HG03439 (cell line): Measurements from ENCODE around the gene ITGB5.
"Not testable (repeated sequence)": the region's sequence is repeated elsewhere in the genome, so short reads cannot be mapped to it uniquely, and the experiment has no call there.

Source experiments
- ATAC-seq: cut with Tn5 transposase; IDR thresholded peaks from one replicate; pipeline ENCODE4 v1.9.1; 2021; ENCODE audit warnings: mild to moderate bottlenecking, moderate library complexity; ENCODE audit not compliant: unreplicated experiment

Gene ITGB5

DNA sequence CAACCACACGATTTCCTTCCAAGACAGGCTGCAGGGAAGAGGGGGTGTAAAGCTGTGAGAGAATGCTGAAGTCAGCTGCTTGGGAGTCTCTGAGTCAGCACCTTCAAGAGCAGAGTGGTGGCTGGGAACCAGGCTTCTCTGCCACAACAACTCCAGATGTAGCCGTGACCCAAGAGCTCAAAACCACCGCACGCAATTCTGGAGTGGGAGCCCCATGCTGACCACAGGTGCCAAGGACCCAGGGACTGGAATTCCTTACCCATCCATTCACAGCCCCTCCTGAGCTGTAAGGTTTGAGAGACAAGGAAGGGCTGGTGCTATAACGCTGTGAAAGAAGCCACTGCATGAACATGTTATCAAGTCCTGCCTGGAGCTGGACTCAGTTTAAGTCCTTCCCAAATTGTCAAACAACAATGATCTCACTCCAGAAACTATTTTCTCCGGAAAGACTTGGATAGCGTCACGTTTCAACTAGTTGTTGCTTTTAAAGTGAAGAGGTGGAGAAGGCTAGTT lies 95.5 kb downstream of the ITGB5 start:
- ATAC-seq: no peak

DNA sequence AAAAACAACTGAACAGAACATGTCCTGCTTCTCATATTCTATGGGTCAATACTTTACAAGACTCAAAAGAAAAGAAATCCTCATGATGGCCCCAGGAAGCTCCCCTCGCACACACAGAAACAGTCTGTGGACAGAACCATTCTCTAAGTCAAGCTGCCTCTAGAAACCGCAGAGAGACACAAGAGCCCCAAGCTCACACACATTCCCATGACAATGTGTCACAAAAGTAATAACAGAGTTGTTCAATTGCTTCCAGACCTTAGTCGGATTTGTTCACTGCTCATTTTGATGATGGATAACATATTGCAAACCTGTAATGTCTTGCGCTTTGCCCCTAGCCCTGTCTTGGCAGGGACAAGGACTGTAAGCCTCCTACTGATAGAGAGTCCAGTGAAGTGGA lies 96.0 kb downstream of the ITGB5 start:
- no peak for ATAC-seq

DNA sequence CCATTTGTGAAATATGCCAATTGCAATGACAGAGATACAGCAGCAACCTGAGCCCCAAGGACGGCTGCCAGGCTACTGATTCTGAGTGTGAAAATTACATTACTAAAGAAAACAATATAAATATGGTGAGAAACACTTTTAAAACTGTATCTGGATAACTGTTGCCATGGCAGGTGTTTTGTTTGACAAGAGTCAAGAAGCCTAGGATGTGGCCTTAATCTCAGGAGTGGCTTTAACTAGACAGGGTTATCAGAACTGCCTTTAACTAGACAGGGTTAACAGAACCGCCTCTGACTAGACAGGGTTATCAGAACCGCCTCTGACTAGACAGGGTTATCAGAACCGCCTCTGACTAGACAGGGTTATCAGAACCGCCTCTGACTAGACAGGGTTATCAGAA lies 98.1 kb downstream of the ITGB5 start:
- ATAC-seq: not testable (repeated sequence)

DNA sequence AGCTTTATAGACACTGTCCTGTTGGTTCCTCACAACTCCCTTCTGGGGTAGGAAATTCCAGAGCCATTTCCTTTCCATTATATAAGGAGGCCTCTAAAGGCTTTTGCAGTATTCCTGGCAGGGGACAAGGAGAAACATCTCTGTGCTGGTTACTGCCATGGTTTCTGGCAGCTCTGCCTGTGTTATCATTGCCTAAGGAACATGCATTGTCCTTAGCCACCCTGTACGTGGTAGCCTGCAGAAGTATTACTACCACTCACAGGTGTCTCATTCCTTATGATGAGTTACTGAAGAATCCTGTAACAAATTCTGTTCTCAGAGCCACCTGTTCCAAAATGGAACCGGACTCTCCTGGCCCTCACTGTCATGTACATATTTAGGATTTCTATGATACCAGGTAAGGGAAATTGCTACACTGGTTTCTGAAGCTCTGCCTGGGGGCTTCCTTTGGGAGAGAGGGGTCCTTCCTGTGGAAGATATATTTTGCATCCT lies 98.9 kb downstream of the ITGB5 start:
- ATAC-seq: no peak

DNA sequence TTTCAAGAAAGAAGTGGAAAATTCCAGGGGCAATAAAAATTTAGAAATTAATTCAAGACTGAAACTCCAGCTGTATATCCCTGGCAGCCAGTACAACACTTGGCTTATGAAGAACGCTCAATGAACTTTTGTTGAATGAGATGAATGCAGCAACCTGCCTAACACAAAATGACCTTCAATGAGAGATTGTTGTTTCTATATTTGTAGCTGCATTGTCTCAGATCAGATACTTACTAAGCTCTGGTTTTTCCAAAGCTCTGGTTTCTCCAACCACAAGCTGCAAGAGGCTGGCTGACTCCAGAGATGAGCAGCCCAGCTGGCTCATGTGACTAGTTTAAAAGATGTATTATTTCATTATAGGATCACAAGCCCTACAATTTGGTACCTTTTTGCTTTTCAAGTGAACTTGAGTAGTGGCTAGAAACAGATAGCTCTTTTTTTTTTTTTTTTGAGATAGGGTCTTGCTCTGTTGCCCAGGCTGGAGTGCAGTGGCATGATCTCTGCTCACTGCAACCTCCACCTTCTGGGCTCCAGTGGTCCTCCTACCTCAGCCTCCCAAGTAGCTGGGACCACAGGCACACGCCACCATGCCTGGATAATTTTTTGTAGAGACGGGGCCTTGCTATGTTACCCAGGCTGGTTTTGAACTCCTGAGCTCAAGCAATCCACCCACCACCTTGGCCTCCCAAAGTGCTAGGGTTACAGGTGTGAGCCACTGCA lies 99.5 kb downstream of the ITGB5 start:
- ATAC-seq: no peak

DNA sequence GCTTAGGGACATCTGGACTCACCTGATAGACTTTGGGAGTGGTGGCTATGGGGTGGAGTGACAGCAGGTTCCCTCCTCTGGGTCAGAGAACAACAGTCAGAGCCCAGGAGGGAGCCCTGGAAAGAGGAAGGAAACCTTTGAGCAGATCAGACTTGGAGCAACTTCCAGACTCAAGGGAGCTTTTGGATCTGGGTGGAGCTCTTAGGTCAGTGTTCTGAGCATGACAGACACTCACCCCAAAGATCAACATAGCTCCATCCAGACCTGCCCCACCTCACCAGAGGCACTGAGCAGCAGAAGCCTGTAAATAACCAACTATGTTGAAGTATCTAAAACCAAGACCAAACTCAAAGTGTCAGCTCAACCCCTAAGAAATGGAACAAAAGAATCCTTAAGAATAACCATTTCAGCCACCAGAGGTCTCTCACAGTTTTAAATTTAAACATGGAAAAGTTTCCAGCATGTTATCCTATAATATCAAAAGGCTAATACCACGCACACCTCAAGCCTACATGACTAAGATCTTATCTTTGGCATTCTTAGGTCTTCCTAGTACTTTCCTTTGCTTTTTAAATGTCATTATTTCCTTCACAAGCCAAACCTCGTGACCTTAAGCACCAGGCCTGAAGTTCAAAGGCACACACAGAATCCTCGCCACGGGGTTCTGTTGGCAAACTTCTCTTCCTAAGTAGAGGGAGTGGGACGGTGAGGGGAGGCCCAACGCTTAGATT lies 100.5 kb downstream of the ITGB5 start:
- no peak for ATAC-seq

DNA sequence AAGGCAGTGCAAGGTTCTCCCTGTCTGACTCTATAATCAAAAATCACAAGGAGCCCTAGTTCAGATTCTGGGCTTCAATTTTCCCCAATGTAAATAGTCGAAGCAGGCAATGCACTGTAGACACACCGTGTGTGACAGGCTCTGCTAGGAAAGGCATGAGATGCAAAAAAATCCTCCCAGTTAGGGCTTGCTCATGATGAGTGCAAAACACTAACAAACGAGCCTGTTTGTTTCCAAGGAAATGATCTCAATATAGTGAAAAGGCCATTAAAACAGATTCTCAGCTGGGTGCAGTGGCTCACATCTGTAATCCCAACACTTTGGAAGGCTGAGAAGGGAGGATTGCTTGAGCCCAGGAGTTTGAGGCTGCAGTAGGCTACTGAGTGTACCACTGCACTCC lies 101.2 kb downstream of the ITGB5 start:
- ATAC-seq: no peak

DNA sequence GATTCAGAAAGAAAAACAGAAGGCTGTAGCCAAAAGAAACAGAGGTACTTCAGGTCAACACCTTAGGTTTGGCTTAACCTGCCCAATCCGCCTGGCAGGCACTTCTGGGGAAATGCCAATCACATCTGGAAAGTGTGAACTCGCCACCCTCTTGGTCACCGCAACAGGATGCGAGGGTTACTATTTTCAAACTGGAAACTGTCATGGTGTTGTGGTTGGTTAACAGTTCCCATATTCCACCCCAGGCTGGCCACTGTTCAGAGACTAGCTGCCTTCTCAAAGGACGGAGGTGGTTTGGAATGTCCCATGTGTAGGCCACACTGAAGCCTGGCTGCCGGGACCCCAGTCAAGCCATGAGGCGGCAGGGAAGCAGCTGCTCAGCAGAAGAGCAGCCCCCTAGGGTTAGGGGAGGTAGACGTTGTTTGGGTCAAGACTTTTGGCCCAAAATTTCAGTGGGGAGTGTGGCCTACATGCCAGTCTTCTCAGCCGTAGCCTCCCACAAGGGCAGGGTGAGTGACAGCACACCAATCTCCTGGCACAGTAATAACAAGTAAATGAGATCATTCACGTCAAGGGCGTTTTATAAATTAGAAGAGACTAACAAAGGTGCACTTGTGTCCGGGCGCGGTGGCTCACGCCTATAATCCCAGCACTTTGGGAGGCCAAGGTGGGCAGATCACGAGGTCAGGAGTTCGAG lies 102.3 kb downstream of the ITGB5 start:
- ATAC-seq: no peak

DNA sequence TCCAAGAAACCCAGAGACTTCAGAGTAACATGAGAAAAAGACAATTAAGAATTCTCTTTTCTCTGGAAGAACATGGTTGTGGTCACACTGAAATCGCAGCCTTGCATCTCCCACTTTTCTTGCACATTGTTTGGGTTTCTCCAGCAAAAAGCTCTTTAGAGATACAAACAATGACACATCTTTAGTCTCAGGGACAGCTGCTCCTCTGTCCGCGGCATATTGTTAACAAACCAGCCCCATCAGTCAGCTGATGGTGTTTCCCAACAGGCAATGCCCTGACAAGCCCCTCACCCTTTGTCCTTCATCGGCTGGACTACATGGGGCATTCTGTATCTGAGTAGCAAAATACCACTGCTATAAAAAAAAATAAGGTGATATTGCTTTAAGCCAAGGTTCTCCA lies 103.5 kb downstream of the ITGB5 start:
- no peak for ATAC-seq

DNA sequence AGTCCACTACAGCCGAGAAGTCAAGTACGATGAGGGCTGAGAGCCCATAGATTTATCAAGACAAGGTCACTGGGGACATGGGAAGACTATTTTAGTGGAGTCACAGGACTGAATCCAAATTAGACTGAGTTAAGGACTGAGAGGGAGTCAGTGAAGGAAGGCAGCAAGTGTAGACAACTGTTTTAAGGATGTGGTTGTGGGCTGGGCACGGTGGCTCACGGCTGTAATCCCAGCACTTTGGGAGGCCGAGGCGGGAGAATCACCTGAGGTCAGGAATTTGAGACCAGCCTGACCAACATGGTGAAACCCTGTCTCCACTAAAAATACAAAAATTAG lies 104.8 kb downstream of the ITGB5 start:
- ATAC-seq: not testable (repeated sequence)

DNA sequence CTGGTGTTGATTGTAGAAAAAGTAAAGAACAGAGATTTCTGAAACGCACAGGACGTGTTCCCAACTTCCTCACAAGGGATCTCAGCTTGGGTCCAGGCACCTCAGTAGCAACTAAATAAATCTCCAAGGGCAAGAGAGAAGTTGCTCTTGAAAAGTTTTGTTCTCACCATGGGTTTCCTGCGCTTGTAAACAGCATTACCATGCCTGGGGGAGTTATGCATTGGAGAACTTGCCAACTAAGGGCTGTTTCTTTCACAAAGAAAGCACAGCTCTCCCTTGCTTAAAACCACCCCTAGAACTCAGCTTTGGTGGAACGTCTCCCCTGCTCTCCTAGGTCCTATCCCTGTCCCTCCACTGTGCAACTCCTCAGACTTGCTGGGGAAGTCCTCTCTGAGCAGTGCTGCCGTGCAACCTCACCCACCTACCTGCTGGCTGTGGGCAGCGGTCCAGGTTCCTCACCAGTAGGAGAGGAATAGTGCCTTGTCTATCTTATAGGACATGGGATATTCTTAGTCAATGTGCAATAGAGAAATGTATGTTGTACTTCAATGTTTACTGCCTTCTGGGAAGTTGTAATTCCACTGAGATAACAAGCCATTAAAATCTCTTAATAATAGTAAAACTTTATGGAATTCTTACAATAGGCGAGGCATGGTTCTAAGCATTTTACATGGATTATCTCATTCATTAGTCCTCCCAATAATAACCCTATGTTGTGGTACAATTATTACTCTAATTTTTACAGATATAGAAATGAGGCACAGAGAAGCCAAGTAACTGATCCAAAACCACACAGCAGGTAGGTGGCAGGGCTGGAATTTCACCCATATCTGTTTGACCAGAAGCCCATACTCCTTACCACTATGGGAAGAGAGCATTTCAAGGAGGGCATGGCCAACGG lies 105.4 kb downstream of the ITGB5 start:
- ATAC-seq: no peak

DNA sequence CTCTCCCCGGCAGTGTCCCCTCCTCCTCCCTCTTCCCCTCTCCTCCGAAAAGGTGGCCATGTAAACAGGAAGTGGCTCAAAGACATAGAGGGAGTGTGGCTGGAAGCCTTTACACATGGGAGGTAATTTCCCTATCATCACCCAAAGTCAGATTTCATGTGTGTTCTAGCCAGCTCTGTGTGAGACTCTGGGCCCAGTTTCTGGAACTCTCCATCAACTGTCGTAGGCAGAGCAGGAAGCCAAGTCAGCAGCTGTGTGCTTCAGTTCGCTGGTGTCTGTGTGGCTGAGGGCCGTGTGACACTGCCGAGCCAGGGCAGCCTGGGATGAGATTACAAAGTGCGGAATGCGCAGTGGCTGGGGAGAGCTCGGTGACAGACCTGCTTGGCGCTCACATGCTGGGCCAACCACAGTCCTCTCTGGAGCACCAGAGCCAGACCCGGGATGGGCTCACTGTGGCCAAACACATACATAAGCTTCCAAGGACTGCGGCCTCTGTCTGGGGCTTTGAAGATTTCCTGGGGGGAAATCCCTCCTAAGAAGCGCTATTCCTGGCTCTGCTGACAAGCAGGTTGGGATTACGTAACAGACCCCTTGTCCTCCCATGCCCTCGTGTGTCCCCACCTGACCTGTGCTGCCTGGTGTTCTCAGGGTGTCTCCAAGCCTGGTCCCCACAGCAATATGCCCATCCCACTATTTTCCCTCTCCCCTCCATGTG lies 106.2 kb downstream of the ITGB5 start:
- ATAC-seq: no peak

DNA sequence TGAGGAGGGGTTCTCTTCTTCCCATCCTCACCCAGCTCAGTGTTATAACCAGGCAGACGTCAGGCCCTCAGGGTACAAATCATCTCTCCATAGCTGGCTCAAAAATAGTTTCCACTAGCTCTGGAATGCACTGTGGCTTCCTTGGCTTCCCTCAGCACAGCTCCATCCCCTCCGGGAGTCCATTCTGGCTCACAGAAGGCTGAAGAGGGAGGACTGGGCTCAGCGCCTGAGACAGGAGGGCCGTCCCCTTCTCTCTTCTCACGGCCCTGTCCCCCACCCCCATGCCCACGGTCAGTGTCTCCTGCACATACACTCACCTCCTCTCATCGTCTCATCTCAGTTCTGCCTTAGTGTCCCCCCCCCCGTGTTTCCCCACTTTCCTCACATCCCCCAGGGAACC lies 106.8 kb downstream of the ITGB5 start:
- ATAC-seq: no peak

DNA sequence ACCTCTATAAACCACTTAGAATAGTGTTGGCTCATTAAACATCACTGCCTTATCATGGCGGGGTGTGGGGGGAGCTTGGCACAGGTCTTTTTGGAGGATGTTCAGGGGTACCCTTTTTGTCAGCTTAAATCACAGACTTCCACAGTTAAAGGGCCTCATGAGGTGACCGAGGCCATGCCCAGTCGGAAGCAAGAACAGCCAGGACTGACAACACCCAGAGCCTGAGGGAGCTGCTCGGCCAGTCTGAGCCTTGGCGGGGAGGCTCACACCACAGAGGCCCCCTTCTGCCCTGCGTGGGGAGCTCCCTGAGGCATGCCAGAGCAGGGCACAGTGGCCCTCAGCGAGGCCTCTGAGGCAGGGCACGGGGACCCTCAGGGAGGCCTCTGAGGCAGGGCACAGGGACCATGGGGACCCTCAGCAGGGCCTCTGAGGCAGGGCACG lies 107.4 kb downstream of the ITGB5 start:
- no peak for ATAC-seq

DNA sequence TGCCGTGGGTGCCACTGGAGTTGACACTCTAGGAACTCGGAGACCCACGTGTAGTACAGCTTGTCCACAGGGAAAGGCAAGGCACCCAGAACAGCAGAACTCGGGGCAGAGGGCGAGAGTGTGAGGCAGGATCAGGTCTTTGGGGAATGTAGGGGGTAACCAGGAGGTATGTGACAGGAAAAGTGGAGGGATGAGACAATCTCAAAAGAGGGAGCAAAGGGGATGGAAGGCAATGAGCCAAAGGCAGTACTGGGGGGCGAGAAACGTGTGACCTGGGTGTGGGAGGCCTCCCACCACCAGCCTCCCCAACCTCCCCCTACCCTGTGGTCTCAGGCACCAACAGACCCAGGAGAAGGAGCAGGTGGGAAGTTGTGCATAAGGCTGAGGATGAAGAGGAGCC lies 108.0 kb downstream of the ITGB5 start:
- ATAC-seq: no peak

DNA sequence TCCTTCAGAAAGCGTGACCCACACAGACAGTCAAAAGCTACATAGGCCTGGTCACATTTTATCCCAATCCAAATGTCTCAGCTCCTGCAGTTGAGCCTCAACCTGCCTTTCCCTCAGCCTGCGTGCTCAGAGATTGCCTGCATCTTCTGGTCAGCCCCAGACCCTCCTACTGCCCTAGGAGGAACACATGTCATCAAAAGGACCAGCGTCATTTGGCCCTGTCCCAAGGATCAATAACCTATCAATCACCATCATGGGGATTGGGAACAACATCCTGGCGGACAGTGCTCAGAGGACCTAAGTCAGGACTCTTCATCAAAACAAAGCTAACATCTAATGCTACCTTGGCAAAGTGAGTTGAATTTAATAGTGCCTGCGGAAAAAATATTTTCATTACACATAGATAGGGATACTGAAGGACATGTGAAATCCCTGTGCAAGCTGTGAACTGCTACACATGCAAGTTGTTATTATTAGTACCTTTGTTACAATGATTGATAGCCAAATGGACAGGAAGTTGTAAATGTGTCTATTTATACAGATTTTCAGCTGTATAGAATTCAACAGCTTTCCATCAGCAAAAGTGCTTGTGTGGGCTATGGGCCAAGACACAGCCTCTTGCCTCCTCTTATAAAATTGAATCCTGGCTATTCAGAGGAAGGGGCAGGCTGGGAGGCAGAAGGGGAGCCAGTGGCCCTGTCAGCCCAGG lies 109.2 kb downstream of the ITGB5 start:
- ATAC-seq: no peak

DNA sequence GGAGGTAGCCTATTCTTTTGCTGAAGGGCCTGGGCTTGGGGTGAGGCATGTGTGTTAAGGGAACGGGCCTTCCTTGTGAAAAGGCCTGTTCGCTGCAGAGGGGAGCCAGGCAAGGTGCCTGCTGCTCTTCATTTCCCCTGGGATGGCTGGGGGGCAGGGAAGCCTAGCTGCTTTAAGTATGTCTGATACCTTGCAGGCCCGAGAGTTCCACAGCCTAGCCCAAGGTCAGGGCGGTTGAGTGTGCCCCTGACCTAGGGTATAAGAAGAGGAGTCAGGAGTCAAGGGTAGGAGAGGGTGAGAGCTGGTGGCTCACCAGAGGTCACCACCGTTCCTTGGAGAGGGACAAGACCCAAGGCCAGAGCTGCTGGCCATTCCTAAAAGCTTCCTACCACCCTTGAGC lies 110.3 kb downstream of the ITGB5 start:
- no peak for ATAC-seq

DNA sequence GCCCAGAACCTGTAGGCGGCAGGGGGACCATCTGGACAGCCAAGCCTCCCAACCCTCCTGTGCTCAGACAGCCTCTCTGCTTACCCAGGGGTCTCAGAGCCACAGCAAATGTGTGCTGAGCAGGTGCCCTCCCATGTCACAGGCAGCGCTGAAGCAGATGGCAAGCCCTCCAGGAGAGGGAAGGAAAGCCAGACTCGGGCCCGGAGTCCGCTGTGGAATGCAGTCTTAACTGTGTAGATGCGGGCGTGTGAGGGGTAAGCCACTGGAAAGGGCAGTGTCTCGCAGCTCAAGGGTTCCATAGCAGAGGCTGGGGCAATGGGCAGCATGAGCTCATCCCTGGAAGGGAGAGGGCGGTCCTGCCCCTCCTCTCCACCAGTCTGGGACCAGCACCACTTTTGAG lies 111.3 kb downstream of the ITGB5 start:
- no peak for ATAC-seq

DNA sequence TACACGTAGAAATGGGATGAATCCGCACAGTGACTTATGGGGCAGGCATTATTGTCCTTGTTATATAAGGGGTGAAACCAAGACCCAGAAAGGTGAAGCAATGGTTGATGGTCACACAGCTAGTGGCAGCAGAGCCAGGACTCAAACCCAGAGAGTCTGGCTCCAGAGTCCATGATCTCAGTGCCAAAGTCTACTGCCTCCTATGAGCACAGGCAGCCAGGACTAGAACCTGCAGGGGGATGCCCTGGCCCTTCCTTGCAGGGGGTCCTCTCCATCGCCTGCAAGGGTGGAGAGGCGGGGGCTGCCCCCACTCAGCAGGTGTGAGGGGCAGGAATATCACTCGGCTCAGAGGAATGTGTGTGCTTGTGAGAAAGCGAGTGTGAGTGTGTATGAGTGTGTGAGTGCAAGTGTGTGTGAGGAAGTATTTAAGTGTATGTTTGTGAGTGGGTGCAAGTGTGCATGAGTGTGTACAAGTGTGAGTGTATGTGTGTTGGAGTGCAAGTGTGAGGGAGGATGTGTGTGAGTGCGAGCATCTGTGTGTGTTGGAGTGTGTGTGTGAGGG lies 112.2 kb downstream of the ITGB5 start:
- no peak for ATAC-seq
